Breast epithelium (tissue), 4 donors: Measurements from ENCODE around the gene IVL. TPM values are rescaled to one million over a fixed set of nuclear protein-coding genes. Genes with fewer than 3 reads are reported as not detected.

Experiments
- DNase-seq, 2 donors: peaks; one replicate each; pipeline ENCODE4 v3.0.0-alpha.2; 2019; ENCODE audit warnings: low spot score in 2 of 2
- H3K27ac ChIP-seq, 2 donors: fragments of 200-600 bp; sonication (generic) in 1 of 2; one replicate each; pipeline ENCODE4 v1.5.1; 2016 to 2019; ENCODE audit warnings: mild to moderate bottlenecking in 1 of 2
- H3K27me3 ChIP-seq, 2 donors: fragments of 200-600 bp; sonication (generic) in 1 of 2; one replicate each; pipeline versions ENCODE4 v1.5.1 to v1.6.0; 2017 to 2019; ENCODE audit warnings: control low read depth in 1 of 2, mild to moderate bottlenecking in 1 of 2
- H3K36me3 ChIP-seq: fragments of 200-600 bp; one replicate; pipeline ENCODE4 v1.5.1; 2019
- H3K4me1 ChIP-seq, 2 donors: fragments of 200-600 bp; sonication (generic); one replicate each; pipeline ENCODE4 v1.5.1; 2016 to 2019; ENCODE audit warnings: control low read depth in 1 of 2
- H3K4me3 ChIP-seq, 3 donors: fragments of 200-600 bp; sonication (generic); 1 replicate in 2 of 3; 2 replicates in 1 of 3; pipeline ENCODE4 v1.5.1; 2016 to 2019; ENCODE audit warnings: mild to moderate bottlenecking in 3 of 3, moderate library complexity in 2 of 3
- H3K9me3 ChIP-seq, 2 donors: fragments of 200-600 bp; sonication (generic) in 1 of 2; one replicate each; pipeline ENCODE4 v1.5.1; 2016 to 2019; ENCODE audit warnings: control low read depth in 1 of 2
- POLR2A ChIP-seq: fragments of 450-650 bp; IDR thresholded peaks from one replicate; pipeline ENCODE4 v1.6.1; 2016; ENCODE audit warnings: antibody characterized with exemption, mild to moderate bottlenecking, moderate library complexity
- POLR2AphosphoS5 ChIP-seq, 3 donors: sonication (generic); formaldehyde crosslinking; IDR thresholded peaks; one replicate each; pipeline ENCODE4 v1.6.1; 2017; ENCODE audit warnings: antibody characterized with exemption in 3 of 3
- intact Hi-C: fragments of 100-400 bp; cut with DNase I; formaldehyde crosslinking; loops from one replicate; pipeline ENCODE4 v1.15.1; 2023; ENCODE audit warnings: low total_unique reads
- total RNA-seq, 3 donors: library from RNA; depleted of rRNA; stranded (reverse); fragments of >200 nt; gene quantifications; one replicate each; pipeline ENCODE4 v1.1.0, GENCODE V29; 2016
- TF ChIP-seq, protein P1 (sequence below), 3 donors: fragments of 450-650 bp; IDR thresholded peaks; one replicate each; pipeline ENCODE4 v1.5.1; 2016 to 2017; ENCODE audit warnings: antibody characterized with exemption in 3 of 3, mild to moderate bottlenecking in 3 of 3, moderate library complexity in 3 of 3

IVL gene
- total RNA-seq, 3 donors from 2014 or later = not detected

DNA sequence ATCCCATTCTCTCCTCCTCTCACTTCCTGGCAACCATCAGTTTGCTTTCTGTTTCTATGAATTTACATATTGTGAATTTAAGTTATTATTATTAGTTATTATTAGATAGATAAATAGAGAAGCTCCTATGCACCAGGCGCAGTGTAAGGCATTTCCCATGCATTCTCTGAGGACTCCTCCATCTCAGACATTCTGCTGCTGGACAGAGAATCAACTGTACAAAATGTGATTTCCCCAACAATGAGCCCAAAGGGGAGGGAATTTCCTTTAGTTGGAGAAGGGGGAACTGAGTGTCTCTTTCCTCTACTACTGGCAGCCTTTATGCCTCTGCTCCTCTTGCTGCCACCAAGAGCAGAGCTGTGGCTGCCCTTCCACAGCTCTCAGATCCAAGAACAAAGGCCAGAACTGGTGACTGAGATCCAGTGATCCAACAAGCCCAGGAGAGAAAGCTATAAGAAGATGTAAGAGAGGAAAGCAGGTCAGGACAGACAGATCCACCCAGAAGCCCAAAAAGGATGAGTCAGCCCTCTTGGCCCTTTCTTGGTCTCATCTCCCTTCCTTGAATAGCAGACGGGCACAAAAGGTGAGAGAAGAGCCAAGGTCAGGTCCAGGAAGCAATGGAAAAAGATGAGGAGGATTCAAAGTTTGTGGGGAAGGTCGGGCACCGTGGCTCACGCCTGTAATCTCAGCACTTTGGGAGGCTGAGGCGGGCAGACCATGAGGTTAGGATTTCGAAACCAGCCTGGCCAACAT lies 3.5 kb upstream of the IVL start:
- TF ChIP-seq POLR2AphosphoS5 (IDR thresholded peaks at IDR 0.05) = no peak
- intact Hi-C loops = no loop called here
- Histone ChIP-seq H3K4me1 (no peaks in the 10 kb centered on the region), H3K36me3 (no peaks in the 10 kb centered on the region), H3K27me3 (no peaks in the 10 kb centered on the region), H3K4me3 (no peak overlapping the region), H3K9me3 (no peaks in the 10 kb centered on the region), H3K27ac (no peak overlapping the region)
- DNase-seq = no peak

DNA sequence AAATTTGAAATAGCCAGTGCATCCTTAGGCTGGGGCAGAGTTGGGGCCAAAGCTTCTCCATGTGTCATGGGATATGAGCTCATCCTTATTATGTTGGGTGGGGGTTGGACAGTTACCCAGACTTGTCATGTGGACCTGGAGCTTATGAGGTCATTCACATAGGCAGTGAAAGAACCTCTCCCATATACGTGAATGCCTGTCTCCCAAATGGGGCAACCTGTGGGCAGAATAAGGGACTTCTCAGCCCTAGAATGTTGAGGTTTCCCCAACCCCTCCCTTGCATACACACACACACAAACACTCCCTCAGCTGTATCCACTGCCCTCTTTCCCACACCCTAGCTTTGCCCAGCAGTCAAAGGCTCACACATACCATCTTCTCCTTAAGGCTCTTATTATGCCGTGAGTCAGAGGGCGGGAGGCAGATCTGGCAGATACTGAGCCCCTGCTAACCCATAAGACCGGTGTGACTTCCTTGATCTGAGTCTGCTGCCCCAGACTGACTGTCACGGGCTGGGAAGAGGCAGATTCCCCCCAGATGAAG lies 2.3 kb upstream of the IVL start:
- Histone ChIP-seq H3K27me3 (peaks cover 0 to under 1% of the 10 kb centered on the region in 2 donors), H3K27ac (no peak overlapping the region), H3K36me3 (no peaks in the 10 kb centered on the region), H3K9me3 (peaks cover 0 to 6% of the 10 kb centered on the region in 2 donors), H3K4me3 (no peak overlapping the region), H3K4me1 (no peaks in the 10 kb centered on the region)
- no peak for DNase-seq
- intact Hi-C loops = no loop called here
- TF ChIP-seq, protein P1, sequence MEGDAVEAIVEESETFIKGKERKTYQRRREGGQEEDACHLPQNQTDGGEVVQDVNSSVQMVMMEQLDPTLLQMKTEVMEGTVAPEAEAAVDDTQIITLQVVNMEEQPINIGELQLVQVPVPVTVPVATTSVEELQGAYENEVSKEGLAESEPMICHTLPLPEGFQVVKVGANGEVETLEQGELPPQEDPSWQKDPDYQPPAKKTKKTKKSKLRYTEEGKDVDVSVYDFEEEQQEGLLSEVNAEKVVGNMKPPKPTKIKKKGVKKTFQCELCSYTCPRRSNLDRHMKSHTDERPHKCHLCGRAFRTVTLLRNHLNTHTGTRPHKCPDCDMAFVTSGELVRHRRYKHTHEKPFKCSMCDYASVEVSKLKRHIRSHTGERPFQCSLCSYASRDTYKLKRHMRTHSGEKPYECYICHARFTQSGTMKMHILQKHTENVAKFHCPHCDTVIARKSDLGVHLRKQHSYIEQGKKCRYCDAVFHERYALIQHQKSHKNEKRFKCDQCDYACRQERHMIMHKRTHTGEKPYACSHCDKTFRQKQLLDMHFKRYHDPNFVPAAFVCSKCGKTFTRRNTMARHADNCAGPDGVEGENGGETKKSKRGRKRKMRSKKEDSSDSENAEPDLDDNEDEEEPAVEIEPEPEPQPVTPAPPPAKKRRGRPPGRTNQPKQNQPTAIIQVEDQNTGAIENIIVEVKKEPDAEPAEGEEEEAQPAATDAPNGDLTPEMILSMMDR (IDR thresholded peaks at IDR 0.05) = no peak
- no peak for TF ChIP-seq POLR2A
- TF ChIP-seq POLR2AphosphoS5 (IDR thresholded peaks at IDR 0.05) = no peak

DNA sequence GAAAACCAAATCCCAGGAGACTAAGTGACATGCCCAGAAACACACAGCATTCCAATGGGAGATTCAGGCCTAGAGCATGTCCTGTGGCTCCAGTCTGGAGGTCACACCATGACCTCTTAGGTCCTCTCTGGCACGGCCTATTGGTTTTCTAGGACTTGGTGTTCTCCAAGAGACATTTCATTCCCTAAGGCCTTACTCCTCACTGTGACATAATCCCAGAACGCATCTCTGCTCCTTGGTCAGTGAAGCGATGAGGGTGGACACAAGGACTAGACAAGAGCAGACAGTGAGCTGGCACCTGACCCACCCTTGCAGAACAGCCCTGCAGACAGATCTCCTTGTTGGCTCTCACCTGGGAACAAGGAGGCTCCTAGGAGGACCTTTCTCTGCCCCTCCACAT lies 860 bp downstream of the IVL start:
- TF ChIP-seq, protein P1 (IDR thresholded peaks at IDR 0.05) = no peak
- no peak for TF ChIP-seq POLR2A
- no peak for DNase-seq
- H3K9me3 ChIP-seq = peaks cover 0 to 6% of the 10 kb centered on the region in 2 donors
- no peaks in the 10 kb centered on the region for H3K4me1 ChIP-seq
- intact Hi-C loops = no loop called here
- H3K27me3 ChIP-seq = peaks cover 0 to 4% of the 10 kb centered on the region in 2 donors
- H3K27ac ChIP-seq = no peak overlapping the region
- no peaks in the 10 kb centered on the region for H3K36me3 ChIP-seq
- no peak overlapping the region for H3K4me3 ChIP-seq

DNA sequence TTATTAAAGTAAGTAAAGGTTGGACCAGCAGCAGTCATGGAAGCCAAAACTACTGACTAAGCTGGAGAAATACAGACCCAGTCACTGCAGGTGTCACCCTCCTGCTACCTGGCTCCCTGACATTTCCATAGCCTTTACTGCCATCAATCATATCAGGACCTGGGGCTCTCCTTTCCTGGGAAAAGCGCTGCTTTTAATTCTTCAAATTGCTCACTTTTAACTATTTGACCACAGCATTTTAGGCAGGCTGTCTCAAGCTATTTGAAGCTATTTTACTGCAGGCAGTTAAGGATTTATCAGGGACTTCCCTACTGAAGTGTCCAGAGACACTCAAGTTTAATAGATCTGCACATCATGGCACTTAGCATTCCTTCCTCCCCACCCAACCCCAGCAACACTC lies 4.1 kb downstream of the IVL start:
- TF ChIP-seq, protein P1 (IDR thresholded peaks at IDR 0.05) = no peak
- TF ChIP-seq POLR2AphosphoS5 (IDR thresholded peaks at IDR 0.05) (no peak), POLR2A (no peak)
- DNase-seq = no peak
- Histone ChIP-seq H3K27ac (no peak overlapping the region), H3K4me1 (no peaks in the 10 kb centered on the region), H3K9me3 (peaks cover 0 to 6% of the 10 kb centered on the region in 2 donors), H3K36me3 (no peaks in the 10 kb centered on the region), H3K27me3 (peaks cover 0 to 4% of the 10 kb centered on the region in 2 donors), H3K4me3 (no peak overlapping the region)
- intact Hi-C loops = no loop called here

DNA sequence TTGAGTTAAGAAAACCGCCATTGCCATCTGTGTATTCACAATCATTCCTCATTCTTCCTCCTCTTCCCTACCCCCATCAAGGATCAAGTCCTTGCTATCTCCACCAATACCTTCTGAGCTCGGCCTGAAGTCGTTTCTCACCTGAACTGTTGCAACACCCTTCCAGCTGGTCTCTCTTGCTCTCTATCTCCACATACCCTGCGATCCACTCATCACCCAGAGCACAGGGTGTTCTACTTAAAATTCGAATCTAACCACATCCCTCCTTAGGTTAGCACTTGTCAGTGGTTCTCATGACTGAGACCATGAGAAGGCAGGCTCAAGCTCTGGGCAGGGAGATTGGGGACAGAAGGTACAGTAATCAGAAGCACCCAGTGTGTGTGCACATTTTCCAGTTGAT lies 4.6 kb downstream of the IVL start:
- H3K9me3 ChIP-seq = peaks cover 0 to 6% of the 10 kb centered on the region in 2 donors
- no peaks in the 10 kb centered on the region for H3K4me1 ChIP-seq
- H3K27me3 ChIP-seq = peaks cover 0 to 4% of the 10 kb centered on the region in 2 donors
- intact Hi-C loops = no loop called here
- TF ChIP-seq, protein P1 (IDR thresholded peaks at IDR 0.05) = no peak
- no peak for TF ChIP-seq POLR2AphosphoS5 (IDR thresholded peaks at IDR 0.05)
- TF ChIP-seq POLR2A = no peak
- no peak for DNase-seq
- no peak overlapping the region for H3K4me3 ChIP-seq
- no peak overlapping the region for H3K27ac ChIP-seq
- no peaks in the 10 kb centered on the region for H3K36me3 ChIP-seq
